Measurements from ENCODE around the gene DXO. TPM values are rescaled to one million over a fixed set of nuclear protein-coding genes. Genes with fewer than 3 reads are reported as not detected.

Gene DXO
- total RNA-seq, 4 donors from 2014 or later: 17.5 to 29.9 (median 20.9) TPM

DNA sequence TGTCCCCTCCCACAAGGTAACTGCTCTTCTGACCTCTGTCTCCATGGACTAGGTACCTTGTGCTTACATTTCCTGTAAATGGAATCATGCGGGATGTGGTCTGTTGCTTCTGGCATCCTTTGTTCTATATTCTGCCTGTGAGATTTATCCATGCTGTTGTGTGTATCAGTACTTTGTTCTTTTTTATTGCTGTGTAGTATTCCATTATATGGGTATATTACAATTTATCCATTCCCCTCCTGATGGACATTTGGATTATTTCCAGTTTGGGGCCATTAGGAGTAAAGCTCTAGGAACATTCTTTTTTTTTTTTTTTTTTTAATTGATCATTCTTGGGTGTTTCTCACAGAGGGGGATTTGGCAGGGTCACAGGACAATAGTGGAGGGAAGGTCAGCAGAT is 41.0 kb downstream of the DXO start:
- intact Hi-C loops (cut with DNase I; ENCODE audit: low total_unique reads) (no loop called here), in situ Hi-C loops (cut with MboI; ENCODE audit: low pct_ligation_motif_present in 1 of 4, low pct_unique_long_range_greater_than_20kb in 1 of 4, low sequenced_read_pairs in 3 of 4) (no loop called here)
- 89 to 100% methylated on average over 1 of the region's 1 CpG for WGBS, 2 donors (ENCODE audit: low coverage in 1 of 2)
- DNase-seq: no peak
- Histone ChIP-seq H3K4me3 (no peak overlapping the region), H3K9me3 (no peaks in the 10 kb centered on the region), H3K4me1 (no peaks in the 10 kb centered on the region), H3K27ac (no peak overlapping the region), H3K36me3 (no peaks in the 10 kb centered on the region), H3K27me3 (no peaks in the 10 kb centered on the region)
- TF ChIP-seq POLR2AphosphoS5 (IDR thresholded peaks at IDR 0.05) (no peak), POLR2A (IDR thresholded peaks at IDR 0.05) (no peak), EP300 (IDR thresholded peaks at IDR 0.05; ENCODE audit: low read depth) (no peak)
- TF ChIP-seq, protein P1, sequence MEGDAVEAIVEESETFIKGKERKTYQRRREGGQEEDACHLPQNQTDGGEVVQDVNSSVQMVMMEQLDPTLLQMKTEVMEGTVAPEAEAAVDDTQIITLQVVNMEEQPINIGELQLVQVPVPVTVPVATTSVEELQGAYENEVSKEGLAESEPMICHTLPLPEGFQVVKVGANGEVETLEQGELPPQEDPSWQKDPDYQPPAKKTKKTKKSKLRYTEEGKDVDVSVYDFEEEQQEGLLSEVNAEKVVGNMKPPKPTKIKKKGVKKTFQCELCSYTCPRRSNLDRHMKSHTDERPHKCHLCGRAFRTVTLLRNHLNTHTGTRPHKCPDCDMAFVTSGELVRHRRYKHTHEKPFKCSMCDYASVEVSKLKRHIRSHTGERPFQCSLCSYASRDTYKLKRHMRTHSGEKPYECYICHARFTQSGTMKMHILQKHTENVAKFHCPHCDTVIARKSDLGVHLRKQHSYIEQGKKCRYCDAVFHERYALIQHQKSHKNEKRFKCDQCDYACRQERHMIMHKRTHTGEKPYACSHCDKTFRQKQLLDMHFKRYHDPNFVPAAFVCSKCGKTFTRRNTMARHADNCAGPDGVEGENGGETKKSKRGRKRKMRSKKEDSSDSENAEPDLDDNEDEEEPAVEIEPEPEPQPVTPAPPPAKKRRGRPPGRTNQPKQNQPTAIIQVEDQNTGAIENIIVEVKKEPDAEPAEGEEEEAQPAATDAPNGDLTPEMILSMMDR (IDR thresholded peaks at IDR 0.05): no peak

DNA sequence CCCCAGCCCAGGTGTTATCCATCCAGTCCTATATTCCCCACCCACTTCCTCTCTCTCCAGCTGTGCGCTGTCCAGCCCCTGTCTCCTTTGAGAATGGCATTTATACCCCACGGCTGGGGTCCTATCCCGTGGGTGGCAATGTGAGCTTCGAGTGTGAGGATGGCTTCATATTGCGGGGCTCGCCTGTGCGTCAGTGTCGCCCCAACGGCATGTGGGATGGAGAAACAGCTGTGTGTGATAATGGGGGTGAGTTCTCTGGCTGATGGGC is 43.3 kb downstream of the DXO start:
- H3K36me3 ChIP-seq: no peaks in the 10 kb centered on the region
- no peaks in the 10 kb centered on the region for H3K4me1 ChIP-seq
- WGBS, 2 donors (ENCODE audit: low coverage in 1 of 2): 78 to 89% methylated on average over 3 to 9 of the region's 9 CpGs
- H3K4me3 ChIP-seq: no peak overlapping the region
- no peak overlapping the region for H3K27ac ChIP-seq
- H3K9me3 ChIP-seq: no peaks in the 10 kb centered on the region
- DNase-seq: no peak
- intact Hi-C loops (cut with DNase I; ENCODE audit: low total_unique reads): no loop called here
- in situ Hi-C loops (cut with MboI; ENCODE audit: low pct_ligation_motif_present in 1 of 4, low pct_unique_long_range_greater_than_20kb in 1 of 4, low sequenced_read_pairs in 3 of 4): no loop called here
- H3K27me3 ChIP-seq: no peaks in the 10 kb centered on the region
- TF ChIP-seq EP300 (IDR thresholded peaks at IDR 0.05; ENCODE audit: low read depth): no peak
- TF ChIP-seq, protein P1 (IDR thresholded peaks at IDR 0.05): no peak
- no peak for TF ChIP-seq POLR2AphosphoS5 (IDR thresholded peaks at IDR 0.05)
- no peak for TF ChIP-seq POLR2A (IDR thresholded peaks at IDR 0.05)

DNA sequence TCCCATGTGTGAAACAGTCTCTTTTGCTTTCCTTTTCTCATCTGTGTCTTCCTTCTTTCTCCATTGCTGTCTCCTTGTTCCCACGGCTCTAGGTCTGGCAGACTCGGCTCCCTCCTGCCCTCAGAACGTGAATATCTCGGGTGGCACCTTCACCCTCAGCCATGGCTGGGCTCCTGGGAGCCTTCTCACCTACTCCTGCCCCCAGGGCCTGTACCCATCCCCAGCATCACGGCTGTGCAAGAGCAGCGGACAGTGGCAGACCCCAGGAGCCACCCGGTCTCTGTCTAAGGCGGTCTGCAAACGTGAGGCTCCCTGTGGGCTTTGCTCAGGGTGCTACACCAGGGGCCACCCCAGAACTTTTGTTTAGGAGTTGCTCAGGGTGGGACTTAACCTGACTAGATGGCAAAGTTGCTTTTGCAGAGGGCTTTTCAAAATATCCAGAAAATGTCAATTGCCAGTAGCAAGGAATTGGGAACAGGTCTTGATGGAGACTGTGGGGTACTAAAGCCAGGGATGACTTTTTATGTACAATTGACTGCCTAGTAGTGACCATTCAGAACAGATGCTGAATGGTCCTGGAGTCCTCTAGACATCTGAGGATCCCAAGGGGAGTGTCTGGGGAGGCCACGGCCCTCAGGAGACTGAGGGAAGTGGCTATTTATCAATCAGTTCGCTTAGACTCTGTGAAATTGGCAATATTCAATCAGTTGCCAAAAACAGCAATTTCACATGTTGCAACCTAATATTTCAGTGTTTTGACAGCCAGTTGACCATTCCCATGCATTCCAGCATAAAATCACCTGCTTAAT is 43.9 kb downstream of the DXO start:
- no peak for DNase-seq
- Histone ChIP-seq H3K4me3 (peak overlapping the region in 1 of 4 donors; percentile 35), H3K4me1 (no peaks in the 10 kb centered on the region), H3K27ac (peak overlapping the region in 2 of 4 donors; percentile 24 to 60), H3K9me3 (no peaks in the 10 kb centered on the region), H3K27me3 (no peaks in the 10 kb centered on the region), H3K36me3 (no peaks in the 10 kb centered on the region)
- intact Hi-C loops (cut with DNase I; ENCODE audit: low total_unique reads) (no loop called here), in situ Hi-C loops (cut with MboI; ENCODE audit: low pct_ligation_motif_present in 1 of 4, low pct_unique_long_range_greater_than_20kb in 1 of 4, low sequenced_read_pairs in 3 of 4) (no loop called here)
- WGBS, 2 donors (ENCODE audit: low coverage in 1 of 2): 50 to 60% methylated on average over 1 to 11 of the region's 11 CpGs
- no peak for TF ChIP-seq EP300 (IDR thresholded peaks at IDR 0.05; ENCODE audit: low read depth)
- TF ChIP-seq POLR2AphosphoS5 (IDR thresholded peaks at IDR 0.05): no peak
- TF ChIP-seq, protein P1 (IDR thresholded peaks at IDR 0.05): no peak
- TF ChIP-seq POLR2A (IDR thresholded peaks at IDR 0.05): no peak

DNA sequence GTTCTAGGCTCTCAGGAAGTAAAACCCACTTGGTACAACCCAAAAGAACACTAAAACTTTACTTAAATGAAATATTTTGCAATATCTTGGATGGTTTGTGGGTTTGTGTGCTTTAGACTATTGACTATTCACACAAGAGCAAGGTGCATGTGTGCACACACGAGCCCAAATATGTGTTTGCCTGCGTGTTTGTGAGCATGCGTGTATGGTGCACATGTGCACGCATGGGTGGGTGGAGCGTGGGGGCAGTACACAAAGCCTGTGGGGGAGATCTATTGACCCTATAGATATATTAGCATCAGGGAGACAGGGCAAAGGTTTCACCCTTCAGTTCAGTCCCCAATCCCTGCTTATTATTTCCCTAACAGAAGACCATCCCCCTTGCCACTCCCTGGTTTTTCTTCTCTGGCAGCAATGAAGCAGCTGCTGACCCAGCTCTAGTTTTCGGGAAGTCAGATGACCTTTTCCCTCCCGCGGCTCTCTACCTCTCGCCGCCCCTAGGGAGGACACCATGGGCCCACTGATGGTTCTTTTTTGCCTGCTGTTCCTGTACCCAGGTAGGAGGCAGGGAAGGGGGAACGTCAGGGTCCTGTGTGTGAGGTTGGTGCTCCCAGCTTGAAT is 44.6 kb downstream of the DXO start, which contains the start of gene C2:
Gene C2 (plus strand): TSS at position 476 of the 621 bp plus-strand sequence. CDS start 36 bp downstream, at position 512.
- intact Hi-C loops (cut with DNase I; ENCODE audit: low total_unique reads): no loop called here
- Histone ChIP-seq H3K4me1 (no peaks in the 10 kb centered on the region), H3K27ac (peak within 1 kb of the TSS in 2 of 4 donors; percentile 24 to 60)

More for the DNA sequence above, 44.6 kb downstream of the DXO start, which contains the start of gene C2:
- Histone ChIP-seq H3K27me3 (no peaks in the 10 kb centered on the region), H3K4me3 (peak within 1 kb of the TSS in 1 of 4 donors; percentile 35), H3K36me3 (no peaks in the 10 kb centered on the region), H3K9me3 (no peaks in the 10 kb centered on the region)
- WGBS, 2 donors (ENCODE audit: low coverage in 1 of 2): 13 to 56% methylated on average over 3 to 11 of the region's 11 CpGs
- TF ChIP-seq, protein P1 (IDR thresholded peaks at IDR 0.05): no peak
- TF ChIP-seq POLR2A (IDR thresholded peaks at IDR 0.05): no peak
- TF ChIP-seq EP300 (IDR thresholded peaks at IDR 0.05; ENCODE audit: low read depth): no peak
- TF ChIP-seq POLR2AphosphoS5 (IDR thresholded peaks at IDR 0.05): no peak
- in situ Hi-C loops (cut with MboI; ENCODE audit: low pct_ligation_motif_present in 1 of 4, low pct_unique_long_range_greater_than_20kb in 1 of 4, low sequenced_read_pairs in 3 of 4): no loop called here
- no peak for DNase-seq
